ENCODE measurements around the gene FREY1.

The FREY1 gene

GRCh38 chr11:45871638-45872037 is 35.4 kb downstream of the FREY1 start:
- TF ChIP-seq CTCF (IDR thresholded peaks at IDR 0.05; ENCODE audit: low read depth, low read length, missing control alignments) = no peak
- no peak overlapping the region for H3K4me3 ChIP-seq (ENCODE audit: low read depth, low read length)
- DNase-seq (ENCODE audit: low read depth) = no peak
- in situ Hi-C loops (cut with HindIII; ENCODE audit: low sequenced_read_pairs) = no loop called here

GRCh38 chr11:45870706-45871105 is 36.4 kb downstream of the FREY1 start:
- no peak for DNase-seq (ENCODE audit: low read depth)
- no peak for TF ChIP-seq CTCF (IDR thresholded peaks at IDR 0.05; ENCODE audit: low read depth, low read length, missing control alignments)
- in situ Hi-C loops (cut with HindIII; ENCODE audit: low sequenced_read_pairs) = no loop called here

GRCh38 chr11:45869551-45869950 is 37.5 kb downstream of the FREY1 start:
- in situ Hi-C loops (cut with HindIII; ENCODE audit: low sequenced_read_pairs) = no loop called here
- DNase-seq (ENCODE audit: low read depth) = no peak
- TF ChIP-seq CTCF (IDR thresholded peaks at IDR 0.05; ENCODE audit: low read depth, low read length, missing control alignments) = no peak

More at GRCh38 chr11:45870706-45871105, 36.4 kb downstream of the FREY1 start:
- no peak overlapping the region for H3K4me3 ChIP-seq (ENCODE audit: low read depth, low read length)

GRCh38 chr11:45864041-45864440 is 43.0 kb downstream of the FREY1 start:
- TF ChIP-seq CTCF (IDR thresholded peaks at IDR 0.05; ENCODE audit: low read depth, low read length, missing control alignments) = no peak
- in situ Hi-C loops (cut with HindIII; ENCODE audit: low sequenced_read_pairs) = no loop called here
- DNase-seq (ENCODE audit: low read depth) = peak; percentile 47
- no peak overlapping the region for H3K4me3 ChIP-seq (ENCODE audit: low read depth, low read length)

More at GRCh38 chr11:45869551-45869950, 37.5 kb downstream of the FREY1 start:
- no peak overlapping the region for H3K4me3 ChIP-seq (ENCODE audit: low read depth, low read length)

- H3K4me3 ChIP-seq (ENCODE audit: low read depth, low read length) = no peak overlapping the region
- DNase-seq (ENCODE audit: low read depth) = no peak
- TF ChIP-seq CTCF (IDR thresholded peaks at IDR 0.05; ENCODE audit: low read depth, low read length, missing control alignments) = no peak
- in situ Hi-C loops (cut with HindIII; ENCODE audit: low sequenced_read_pairs) = no loop called here
These were observed 46.1 kb downstream of the FREY1 start for GRCh38 chr11:45860764-45861510.

- in situ Hi-C loops (cut with HindIII; ENCODE audit: low sequenced_read_pairs) = no loop called here
- TF ChIP-seq CTCF (IDR thresholded peaks at IDR 0.05; ENCODE audit: low read depth, low read length, missing control alignments) = no peak
- no peak overlapping the region for H3K4me3 ChIP-seq (ENCODE audit: low read depth, low read length)
- DNase-seq (ENCODE audit: low read depth) = no peak
These were observed 46.7 kb downstream of the FREY1 start for GRCh38 chr11:45860348-45860747.

Data from astrocyte of the cerebellum (primary cell).